ENCODE results near the gene AVPR1B. TPM values are rescaled to one million over a fixed set of nuclear protein-coding genes. Genes with fewer than 3 reads are reported as not detected.

The AVPR1B gene
- polyA plus RNA-seq, 1 experiment: not detected

DNA sequence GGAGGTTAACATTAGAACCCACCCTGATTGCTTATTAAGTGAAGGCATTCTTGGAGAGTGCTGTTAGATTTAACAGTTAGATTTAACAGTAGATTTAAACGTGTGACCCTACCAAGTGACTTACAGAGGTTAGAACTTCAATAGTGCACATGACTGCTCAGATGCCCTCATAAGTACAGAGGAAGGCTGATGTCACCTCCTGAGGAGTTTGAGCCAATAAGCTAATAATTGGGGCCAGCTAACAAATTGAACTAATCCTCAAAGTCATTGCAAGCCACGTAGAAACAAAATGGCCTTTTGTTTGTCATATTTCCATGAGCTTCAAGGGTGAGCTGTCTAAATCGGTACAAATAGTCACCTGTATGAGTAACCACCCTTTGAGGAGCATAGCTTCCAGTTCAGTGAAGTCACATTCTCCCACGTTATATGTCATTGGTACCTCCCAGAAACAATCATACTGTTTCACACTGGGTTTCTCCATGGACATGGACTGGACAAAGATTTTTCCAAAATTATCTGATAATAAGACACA is 11.7 kb downstream of the AVPR1B start:
- Histone ChIP-seq H3K27ac (ENCODE audit: low read depth, low read length) (no peak overlapping the region), H3K4me3 (ENCODE audit: low read depth, low read length) (no peak overlapping the region), H3K27me3 (ENCODE audit: control insufficient read depth, insufficient read depth, low read length) (peaks cover 45% of the 10 kb centered on the region), H3K9me3 (ENCODE audit: control insufficient read depth, insufficient read depth, low read length) (no peaks in the 10 kb centered on the region)
- no peak for DNase-seq (ENCODE audit: low read depth, low spot score)
- ChIA-PET CTCF (interaction anchor here (0.8 to 8.0 kb wide), 20 partner anchors 10 to 446 kb away, joined by 3 to 156 read pairs (median 6); partner anchors contain the start of gene RAB7B), POLR2A (no interaction called here)
- no peak for TF ChIP-seq CTCF (IDR thresholded peaks at IDR 0.05; ENCODE audit: low read depth, low read length)

DNA sequence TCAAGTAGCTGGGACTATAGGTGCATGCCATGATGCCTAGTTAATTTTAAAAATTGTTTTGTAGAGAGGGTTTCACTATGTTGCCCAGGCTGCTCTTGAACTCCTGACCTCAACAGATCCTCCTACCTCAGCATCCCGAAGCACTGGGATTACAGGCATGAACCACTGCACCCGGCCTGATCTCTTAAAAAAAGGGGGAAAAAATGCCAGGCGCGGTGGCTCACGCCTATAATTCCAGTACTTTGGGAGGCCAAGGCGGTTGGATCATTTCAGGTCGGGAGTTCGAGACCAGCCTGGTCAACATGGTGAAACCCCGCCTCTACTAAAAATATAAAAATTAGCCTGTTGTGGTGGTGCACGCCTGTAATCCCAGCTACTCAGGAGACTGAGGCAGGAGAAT is 13.2 kb downstream of the AVPR1B start:
- TF ChIP-seq CTCF (IDR thresholded peaks at IDR 0.05; ENCODE audit: low read depth, low read length): no peak
- Histone ChIP-seq H3K9me3 (ENCODE audit: control insufficient read depth, insufficient read depth, low read length) (no peaks in the 10 kb centered on the region), H3K27ac (ENCODE audit: low read depth, low read length) (no peak overlapping the region), H3K4me3 (ENCODE audit: low read depth, low read length) (no peak overlapping the region), H3K27me3 (ENCODE audit: control insufficient read depth, insufficient read depth, low read length) (peaks cover 42% of the 10 kb centered on the region)
- ChIA-PET CTCF (interaction anchor here (1.9 to 2.7 kb wide), 3 partner anchors 118 to 127 kb away, joined by 4 to 18 read pairs (median 17); no protein-coding TSS in a partner anchor), POLR2A (no interaction called here)
- DNase-seq (ENCODE audit: low read depth, low spot score): no peak

DNA sequence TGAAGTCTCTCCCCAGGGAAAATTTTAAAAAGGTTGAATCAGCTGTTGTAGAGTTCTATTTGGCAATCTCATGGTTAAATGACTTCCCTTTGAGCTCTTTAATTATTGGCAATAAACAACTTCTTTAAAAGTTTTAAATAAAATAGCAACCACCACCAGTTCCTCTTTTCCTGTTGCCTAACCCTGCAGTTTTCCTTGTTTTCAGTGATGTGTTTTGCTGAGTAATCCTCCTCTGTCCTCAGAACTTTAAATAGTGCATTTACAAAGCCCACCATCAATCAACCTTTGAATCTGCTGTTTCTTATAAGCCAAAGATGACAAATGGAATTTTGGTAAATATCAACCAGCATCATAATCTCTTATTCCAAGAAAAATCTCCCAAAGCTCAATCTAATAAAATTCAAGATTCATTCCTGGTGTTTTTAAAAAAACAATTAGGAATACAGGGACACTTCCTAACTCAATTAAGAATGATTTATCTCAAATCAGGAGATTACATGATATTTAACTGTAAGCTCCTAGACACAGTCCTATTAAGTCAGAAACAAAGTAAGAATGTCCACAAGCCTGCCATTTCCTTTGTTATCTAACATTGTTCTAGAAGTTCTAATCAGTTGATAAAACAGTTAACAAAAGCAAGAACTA is 14.8 kb downstream of the AVPR1B start:
- Histone ChIP-seq H3K27me3 (ENCODE audit: control insufficient read depth, insufficient read depth, low read length) (peaks cover 38% of the 10 kb centered on the region), H3K4me3 (ENCODE audit: low read depth, low read length) (no peak overlapping the region), H3K9me3 (ENCODE audit: control insufficient read depth, insufficient read depth, low read length) (no peaks in the 10 kb centered on the region), H3K27ac (ENCODE audit: low read depth, low read length) (no peak overlapping the region)
- no peak for DNase-seq (ENCODE audit: low read depth, low spot score)
- no peak for TF ChIP-seq CTCF (IDR thresholded peaks at IDR 0.05; ENCODE audit: low read depth, low read length)
- ChIA-PET POLR2A (no interaction called here), CTCF (interaction anchor here (0.9 to 2.7 kb wide), 8 partner anchors 9 to 309 kb away, joined by 3 to 18 read pairs (median 4); no protein-coding TSS in a partner anchor)

GRCh38 chr1:206101351-206102045 is 15.7 kb downstream of the AVPR1B start:
- ChIA-PET POLR2A (no interaction called here), CTCF (interaction anchor here (0.9 to 2.7 kb wide), 5 partner anchors 9 to 124 kb away, joined by 3 to 18 read pairs (median 5); no protein-coding TSS in a partner anchor)
- no peak overlapping the region for H3K4me3 ChIP-seq (ENCODE audit: low read depth, low read length)
- no peak overlapping the region for H3K27ac ChIP-seq (ENCODE audit: low read depth, low read length)
- TF ChIP-seq CTCF (IDR thresholded peaks at IDR 0.05; ENCODE audit: low read depth, low read length): no peak
- DNase-seq (ENCODE audit: low read depth, low spot score): no peak
- peaks cover 42% of the 10 kb centered on the region for H3K27me3 ChIP-seq (ENCODE audit: control insufficient read depth, insufficient read depth, low read length)
- no peaks in the 10 kb centered on the region for H3K9me3 ChIP-seq (ENCODE audit: control insufficient read depth, insufficient read depth, low read length)
